ENCODE data around the gene MTX2.

The MTX2 gene

DNA sequence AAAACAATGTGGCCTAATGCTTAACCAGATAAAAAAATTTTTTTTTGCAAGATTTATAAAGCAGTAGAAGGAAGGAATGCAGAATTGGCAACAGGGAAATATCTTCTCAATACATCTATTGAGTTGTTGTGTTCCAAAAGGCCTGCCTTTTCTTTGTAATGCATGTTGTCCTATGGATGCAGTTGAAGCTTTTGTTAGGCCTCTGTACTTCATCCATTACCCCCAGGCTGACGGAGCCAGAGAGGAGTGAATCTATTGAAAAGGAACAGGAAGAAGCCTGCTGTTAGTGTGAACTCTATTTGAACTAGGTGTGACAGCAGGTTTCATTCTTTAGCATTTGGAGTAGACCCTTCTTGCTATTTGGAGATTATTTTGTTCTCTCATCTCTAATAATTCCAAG, 56.5 kb downstream of the MTX2 start:
- TF ChIP-seq CTCF (IDR thresholded peaks at IDR 0.05) = no peak
- Histone ChIP-seq H3K4me1 (ENCODE audit: control insufficient read depth in 1 of 2, insufficient read depth in 1 of 2, low read depth in 1 of 2, low read length in 1 of 2) (no peaks in the 10 kb centered on the region), H3K4me3 (ENCODE audit: low read depth in 1 of 2, low read length in 1 of 2) (no peak overlapping the region), H3K36me3 (no peaks in the 10 kb centered on the region), H3K27me3 (no peaks in the 10 kb centered on the region), H3K27ac (no peak overlapping the region), H3K9me3 (no peaks in the 10 kb centered on the region)

DNA sequence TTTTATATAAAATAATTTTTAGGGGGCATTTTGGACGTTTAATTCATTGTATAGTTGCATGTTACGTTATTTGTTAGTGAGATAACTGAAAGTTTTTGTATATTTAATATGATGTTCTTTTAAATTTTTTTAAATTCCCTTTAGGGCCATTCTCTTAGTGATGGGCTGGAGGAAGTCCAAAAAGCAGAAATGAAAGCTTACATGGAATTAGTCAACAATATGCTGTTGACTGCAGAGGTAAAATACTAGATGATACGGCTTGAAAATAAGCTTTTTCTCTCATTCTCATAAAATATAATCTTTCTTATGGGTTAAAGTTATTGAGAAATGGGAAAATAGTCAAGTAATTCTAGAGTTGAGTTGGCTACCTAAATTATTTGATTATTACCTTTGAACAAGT, 58.9 kb downstream of the MTX2 start:
- no peak for TF ChIP-seq CTCF (IDR thresholded peaks at IDR 0.05)
- no peaks in the 10 kb centered on the region for H3K36me3 ChIP-seq
- H3K27ac ChIP-seq = no peak overlapping the region
- no peaks in the 10 kb centered on the region for H3K4me1 ChIP-seq (ENCODE audit: control insufficient read depth in 1 of 2, insufficient read depth in 1 of 2, low read depth in 1 of 2, low read length in 1 of 2)
- no peak overlapping the region for H3K4me3 ChIP-seq (ENCODE audit: low read depth in 1 of 2, low read length in 1 of 2)
- no peaks in the 10 kb centered on the region for H3K27me3 ChIP-seq
- no peaks in the 10 kb centered on the region for H3K9me3 ChIP-seq

GRCh38 chr2:176330612-176331011, 61.4 kb downstream of the MTX2 start:
- H3K36me3 ChIP-seq = no peaks in the 10 kb centered on the region
- no peaks in the 10 kb centered on the region for H3K27me3 ChIP-seq
- H3K27ac ChIP-seq = no peak overlapping the region
- H3K4me3 ChIP-seq (ENCODE audit: low read depth in 1 of 2, low read length in 1 of 2) = no peak overlapping the region
- no peaks in the 10 kb centered on the region for H3K9me3 ChIP-seq
- TF ChIP-seq CTCF (IDR thresholded peaks at IDR 0.05) = no peak
- H3K4me1 ChIP-seq (ENCODE audit: control insufficient read depth in 1 of 2, insufficient read depth in 1 of 2, low read depth in 1 of 2, low read length in 1 of 2) = peaks cover 0 to 8% of the 10 kb centered on the region in 2 experiments

DNA sequence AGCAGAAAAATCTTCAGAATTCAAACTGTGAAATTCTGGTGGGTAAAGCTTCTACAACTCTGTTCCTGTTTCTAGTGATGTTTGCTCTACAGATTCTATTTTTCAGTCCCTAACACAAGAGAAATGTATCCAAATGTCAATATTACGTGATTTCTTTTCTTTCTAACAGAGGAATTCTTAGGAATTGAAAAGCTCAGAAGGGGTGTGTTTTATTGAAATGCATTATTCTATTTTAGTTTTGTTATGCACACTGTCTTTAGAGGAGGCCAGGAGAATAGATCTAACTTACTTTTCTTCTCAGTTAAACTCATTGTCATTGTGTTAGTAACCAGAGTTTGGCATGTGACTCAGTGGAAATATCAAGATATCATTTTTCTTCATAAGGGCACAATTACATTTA, 62.4 kb downstream of the MTX2 start:
- H3K36me3 ChIP-seq = no peaks in the 10 kb centered on the region
- H3K9me3 ChIP-seq = no peaks in the 10 kb centered on the region
- peaks cover 0 to 8% of the 10 kb centered on the region in 2 experiments for H3K4me1 ChIP-seq (ENCODE audit: control insufficient read depth in 1 of 2, insufficient read depth in 1 of 2, low read depth in 1 of 2, low read length in 1 of 2)
- no peak overlapping the region for H3K27ac ChIP-seq
- no peak overlapping the region for H3K4me3 ChIP-seq (ENCODE audit: low read depth in 1 of 2, low read length in 1 of 2)
- no peak for TF ChIP-seq CTCF (IDR thresholded peaks at IDR 0.05)
- no peaks in the 10 kb centered on the region for H3K27me3 ChIP-seq

DNA sequence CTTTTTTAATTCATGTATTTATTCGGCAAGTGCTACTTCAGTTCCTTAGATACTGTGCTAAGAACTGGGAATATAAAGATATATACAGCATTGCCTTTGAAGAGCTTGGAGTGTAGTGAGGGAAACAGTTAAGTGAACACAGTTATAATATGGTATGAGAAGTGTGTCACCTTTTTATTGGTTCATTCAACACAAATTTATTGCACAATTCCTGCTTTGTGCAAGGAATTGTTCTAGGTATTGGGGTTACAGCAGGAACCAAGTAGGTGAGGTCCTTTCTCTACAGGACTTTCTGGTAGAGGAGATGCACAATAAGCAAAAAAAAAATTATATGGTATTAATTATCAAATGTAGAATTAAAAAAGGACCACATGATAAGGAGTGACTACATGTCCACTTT, 65.5 kb downstream of the MTX2 start:
- TF ChIP-seq CTCF (IDR thresholded peaks at IDR 0.05) = no peak
- Histone ChIP-seq H3K4me3 (ENCODE audit: low read depth in 1 of 2, low read length in 1 of 2) (no peak overlapping the region), H3K27me3 (no peaks in the 10 kb centered on the region), H3K27ac (no peak overlapping the region), H3K9me3 (no peaks in the 10 kb centered on the region), H3K36me3 (no peaks in the 10 kb centered on the region), H3K4me1 (ENCODE audit: control insufficient read depth in 1 of 2, insufficient read depth in 1 of 2, low read depth in 1 of 2, low read length in 1 of 2) (peaks cover 0 to 8% of the 10 kb centered on the region in 2 experiments)

GRCh38 chr2:176338395-176338794, 69.2 kb downstream of the MTX2 start:
- no peaks in the 10 kb centered on the region for H3K36me3 ChIP-seq
- TF ChIP-seq CTCF (IDR thresholded peaks at IDR 0.05) = no peak
- H3K4me1 ChIP-seq (ENCODE audit: control insufficient read depth in 1 of 2, insufficient read depth in 1 of 2, low read depth in 1 of 2, low read length in 1 of 2) = peaks cover 0 to 7% of the 10 kb centered on the region in 2 experiments
- H3K27me3 ChIP-seq = no peaks in the 10 kb centered on the region
- H3K4me3 ChIP-seq (ENCODE audit: low read depth in 1 of 2, low read length in 1 of 2) = no peak overlapping the region
- no peaks in the 10 kb centered on the region for H3K9me3 ChIP-seq
- no peak overlapping the region for H3K27ac ChIP-seq

All from neutrophil (primary cell).